NCI-H2029 treated with DMSO at 0.1 percent for 48 hours (cell line): ENCODE results near the gene MUC3A.
"Not testable (repeated sequence)": the region's sequence is repeated elsewhere in the genome, so short reads cannot be mapped to it uniquely, and the experiment has no call there.

Experiments
- DNase-seq: peaks from one replicate; lab custom pipeline; 2025; lab: John Stamatoyannopoulos, UW

Gene MUC3A

DNA sequence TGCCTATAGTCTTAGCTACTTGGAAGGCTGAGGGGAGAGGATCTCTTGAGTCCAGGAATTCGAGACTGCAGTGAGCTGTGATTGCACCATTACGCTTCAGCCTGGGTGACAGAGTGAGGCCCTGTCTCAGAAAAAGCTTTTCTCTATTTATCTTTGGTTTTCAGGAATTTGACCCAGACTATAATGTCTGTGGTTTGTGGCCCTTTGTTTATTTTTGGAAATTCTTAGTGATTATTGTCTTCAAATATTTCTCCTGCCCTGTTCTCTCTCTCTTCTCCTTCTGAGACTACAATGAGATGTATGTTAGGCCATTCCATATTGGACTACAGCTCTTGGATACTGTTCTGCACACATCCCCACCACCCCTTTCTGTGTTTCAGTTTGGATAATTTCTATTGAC, 24.7 kb downstream of the MUC3A start:
- DNase-seq = no peak

GRCh38 chr7:100975371-100975821, 26.1 kb downstream of the MUC3A start:
- no peak for DNase-seq

DNA sequence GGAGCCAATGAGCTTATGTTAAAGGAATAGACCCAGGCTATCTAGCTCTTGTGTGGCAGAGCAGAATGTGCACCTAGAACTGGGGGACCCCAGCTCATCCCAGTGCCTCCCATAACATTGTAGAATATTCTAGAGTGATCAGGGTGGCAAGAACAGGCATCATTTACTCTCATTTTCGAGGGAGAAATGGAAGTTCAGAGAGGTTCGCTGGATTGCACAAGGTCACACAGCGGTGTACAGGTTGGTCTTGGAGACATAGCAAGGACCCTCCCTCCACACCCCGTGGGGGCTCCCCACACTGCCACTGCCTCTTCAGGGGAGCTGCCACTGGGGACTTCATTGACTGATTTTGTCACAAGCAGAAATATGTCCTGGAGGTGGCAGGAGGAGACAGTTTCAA, 29.0 kb downstream of the MUC3A start:
- no peak for DNase-seq

- DNase-seq = no peak
Observed at GRCh38 chr7:100983451-100984187, 34.3 kb downstream of the MUC3A start.

DNA sequence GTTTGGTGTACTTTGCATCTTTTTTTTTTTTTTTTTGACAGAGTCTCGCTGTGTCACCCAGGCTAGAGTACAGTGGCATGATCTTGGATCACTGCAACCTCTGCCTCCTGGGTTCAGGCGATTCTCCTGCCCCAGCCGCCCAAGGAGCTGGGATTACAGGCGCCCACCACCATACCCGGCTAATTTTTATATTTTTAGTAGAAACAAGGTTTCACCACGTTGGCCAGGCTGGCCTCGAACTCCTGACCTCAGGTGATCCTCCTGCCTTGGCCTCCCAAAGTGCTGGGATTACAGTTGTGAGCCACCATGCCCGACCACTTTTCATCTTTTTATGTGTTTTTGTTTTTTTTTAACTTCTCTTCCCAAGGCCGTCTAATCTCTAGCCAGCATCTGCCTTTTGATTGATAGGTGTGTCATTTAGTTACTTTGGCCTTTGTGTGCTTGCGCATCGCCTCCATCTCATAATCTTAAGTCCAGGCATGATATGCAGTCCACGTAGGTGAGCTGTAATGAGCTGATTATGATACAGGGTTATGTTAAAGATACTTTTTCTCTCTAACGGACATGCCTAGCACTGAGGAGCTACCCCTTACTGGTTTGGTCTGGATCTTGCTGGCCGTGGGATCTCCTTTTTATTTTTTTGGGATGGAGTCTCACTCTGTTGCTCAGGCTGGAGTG, 35.0 kb downstream of the MUC3A start:
- not testable (repeated sequence) for DNase-seq

GRCh38 chr7:100985033-100985797, 35.9 kb downstream of the MUC3A start:
- not testable (repeated sequence) for DNase-seq

DNA sequence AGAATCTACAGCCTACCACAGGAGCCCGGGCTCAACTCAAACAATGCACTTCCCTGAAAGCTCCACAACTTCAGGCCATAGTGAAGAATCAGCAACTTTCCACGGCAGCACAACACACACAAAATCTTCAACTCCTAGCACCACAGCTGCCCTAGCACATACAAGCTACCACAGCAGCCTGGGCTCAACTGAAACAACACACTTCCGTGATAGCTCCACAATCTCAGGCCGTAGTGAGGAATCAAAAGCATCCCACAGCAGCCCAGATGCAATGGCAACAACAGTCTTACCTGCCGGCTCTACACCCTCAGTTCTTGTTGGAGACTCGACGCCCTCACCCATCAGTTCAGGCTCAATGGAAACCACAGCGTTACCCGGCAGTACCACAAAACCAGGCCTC, 42.3 kb downstream of the MUC3A start:
- no peak for DNase-seq

DNA sequence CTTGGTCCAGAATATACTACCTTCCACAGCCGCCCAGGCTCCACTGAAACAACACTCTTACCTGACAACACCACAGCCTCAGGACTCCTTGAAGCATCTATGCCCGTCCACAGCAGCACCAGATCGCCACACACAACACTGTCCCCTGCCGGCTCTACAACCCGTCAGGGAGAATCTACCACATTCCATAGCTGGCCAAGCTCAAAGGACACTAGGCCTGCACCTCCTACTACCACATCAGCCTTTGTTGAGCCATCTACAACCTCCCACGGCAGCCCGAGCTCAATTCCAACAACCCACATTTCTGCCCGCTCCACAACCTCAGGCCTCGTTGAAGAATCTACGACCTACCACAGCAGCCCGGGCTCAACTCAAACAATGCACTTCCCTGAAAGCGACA, 42.9 kb downstream of the MUC3A start:
- not testable (repeated sequence) for DNase-seq

DNA sequence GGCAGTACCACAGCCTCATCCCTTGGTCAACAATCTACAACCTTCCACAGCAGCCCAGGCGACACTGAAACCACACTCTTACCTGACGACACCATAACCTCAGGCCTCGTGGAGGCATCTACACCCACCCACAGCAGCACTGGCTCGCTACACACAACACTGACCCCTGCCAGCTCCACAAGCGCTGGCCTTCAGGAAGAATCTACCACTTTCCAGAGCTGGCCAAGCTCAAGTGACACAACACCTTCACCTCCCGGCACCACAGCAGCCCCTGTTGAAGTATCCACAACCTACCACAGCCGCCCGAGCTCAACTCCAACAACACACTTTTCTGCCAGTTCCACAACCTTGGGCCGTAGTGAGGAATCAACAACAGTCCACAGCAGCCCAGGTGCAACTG, 45.3 kb downstream of the MUC3A start:
- DNase-seq = not testable (repeated sequence)

GRCh38 chr7:100998530-100998929, 49.2 kb downstream of the MUC3A start:
- DNase-seq = not testable (repeated sequence)

- not testable (repeated sequence) for DNase-seq
Observed at GRCh38 chr7:100999334-100999733, 50.0 kb downstream of the MUC3A start.

- not testable (repeated sequence) for DNase-seq
Observed at GRCh38 chr7:101000025-101000424, 50.7 kb downstream of the MUC3A start.

GRCh38 chr7:101002333-101002732, 53.0 kb downstream of the MUC3A start:
- not testable (repeated sequence) for DNase-seq

- not testable (repeated sequence) for DNase-seq
Observed at GRCh38 chr7:101007361-101007760, 58.0 kb downstream of the MUC3A start.

GRCh38 chr7:101009629-101010028, 60.3 kb downstream of the MUC3A start:
- no peak for DNase-seq

GRCh38 chr7:101012931-101013330, 63.6 kb downstream of the MUC3A start:
- DNase-seq = no peak

GRCh38 chr7:101015626-101016025, 66.3 kb downstream of the MUC3A start:
- no peak for DNase-seq

GRCh38 chr7:101017064-101017777, 67.9 kb downstream of the MUC3A start:
- DNase-seq = peak; percentile 1
